H1 (cell line): ENCODE measurements around the gene NLRP3.

Experiments
- CEBPB ChIP-seq: IDR thresholded peaks from 2 replicates; pipeline ENCODE4 v1.6.1; 2012; ENCODE audit warnings: low read depth, low read length
- CHD1 ChIP-seq: IDR thresholded peaks from 2 replicates; pipeline ENCODE4 v1.6.1; 2012; ENCODE audit warnings: low read depth, low read length, improper control_type of control experiment
- CTCF ChIP-seq, 3 experiments: IDR thresholded peaks; 1 replicate in 2 of 3; 2 replicates in 1 of 3; pipeline versions ENCODE4 v1.5.1 to v1.6.1; 2011; ENCODE audit warnings: low read length in 3 of 3, mild to moderate bottlenecking in 3 of 3, inconsistent platforms in 2 of 3, low read depth in 1 of 3, moderate library complexity in 1 of 3; ENCODE audit not compliant: insufficient read depth in 1 of 3; ENCODE audit errors: control extremely low read depth in 1 of 3
- NRF1 ChIP-seq: IDR thresholded peaks from 2 replicates; pipeline ENCODE4 v1.6.1; 2011; ENCODE audit warnings: mild to moderate bottlenecking, low read depth, low read length, improper control_type of control experiment
- POLR2A ChIP-seq, 2 experiments: IDR thresholded peaks; 1 replicate in 1 of 2; 2 replicates in 1 of 2; pipeline ENCODE4 v1.6.1; 2011; ENCODE audit warnings: low read depth in 2 of 2, low read length in 2 of 2, mild to moderate bottlenecking in 2 of 2; ENCODE audit errors: control extremely low read depth in 1 of 2
- RAD21 ChIP-seq, 2 experiments: IDR thresholded peaks in 1 of 2; conservative IDR thresholded peaks in 1 of 2; 2 replicates each; pipeline ENCODE4 v1.6.1; 2011; ENCODE audit warnings: low read depth in 2 of 2, low read length in 2 of 2, improper control_type of control experiment in 1 of 2, inconsistent platforms in 1 of 2, mild to moderate bottlenecking in 1 of 2, moderate library complexity in 1 of 2
- RXRA ChIP-seq: IDR thresholded peaks from 2 replicates; pipeline ENCODE4 v1.6.1; 2011; ENCODE audit warnings: low read depth, mild to moderate bottlenecking, low read length, moderate library complexity; ENCODE audit not compliant: insufficient read depth
- SP1 ChIP-seq: IDR thresholded peaks from 2 replicates; pipeline ENCODE4 v1.6.1; 2011; ENCODE audit warnings: low read depth, low read length
- SRF ChIP-seq: IDR thresholded peaks from 2 replicates; pipeline ENCODE4 v1.6.1; 2011; ENCODE audit warnings: mild to moderate bottlenecking, low read depth, low read length, moderate library complexity
- TBP ChIP-seq: IDR thresholded peaks from 2 replicates; pipeline ENCODE4 v1.6.1; 2011; ENCODE audit warnings: low read depth, low read length, improper control_type of control experiment
- TEAD4 ChIP-seq: IDR thresholded peaks from 2 replicates; pipeline ENCODE4 v1.6.1; 2012; ENCODE audit warnings: low read depth, low read length, inconsistent platforms, mixed read lengths

- TF ChIP-seq CHD1, result no peak
- no peak for TF ChIP-seq CTCF (IDR thresholded peaks at IDR 0.05; ENCODE audit: control extremely low read depth in 1 of 3, insufficient read depth in 1 of 3, low read depth in 1 of 3, low read length in 3 of 3)
- no peak for TF ChIP-seq SP1
- no peak for TF ChIP-seq RAD21 (IDR thresholded peaks at IDR 0.05 in 1 of 2, conservative IDR thresholded peaks at IDR 0.05 in 1 of 2; ENCODE audit: low read depth in 2 of 2, low read length in 2 of 2)
- TF ChIP-seq RXRA, result no peak
- no peak for TF ChIP-seq TBP
- TF ChIP-seq CEBPB, result no peak
- TF ChIP-seq POLR2A (IDR thresholded peaks at IDR 0.05; ENCODE audit: control extremely low read depth in 1 of 2, low read depth in 2 of 2, low read length in 2 of 2), result no peak
- no peak for TF ChIP-seq NRF1
- TF ChIP-seq SRF, result no peak
- TF ChIP-seq TEAD4, result no peak
Measured at GRCh38 chr1:247434005-247434404, 18.0 kb downstream of the NLRP3 start.
